Ishikawa (cell line): ENCODE data around the gene CZIB.

ENCODE experiments used
- CEBPB ChIP-seq: IDR thresholded peaks from 2 replicates; pipeline ENCODE4 v1.6.1; 2012
- CREB1 ChIP-seq: IDR thresholded peaks from 2 replicates; pipeline ENCODE4 v1.6.1; 2012; ENCODE audit warnings: low read depth
- EGR1 ChIP-seq: IDR thresholded peaks from 2 replicates; pipeline ENCODE4 v1.6.1; 2012
- EP300 ChIP-seq: IDR thresholded peaks from 2 replicates; pipeline ENCODE4 v1.6.1; 2012; ENCODE audit warnings: borderline replicate concordance
- FOXM1 ChIP-seq: IDR thresholded peaks from 2 replicates; pipeline ENCODE4 v1.6.1; 2012; ENCODE audit warnings: low read depth, borderline replicate concordance
- MAX ChIP-seq: IDR thresholded peaks from 2 replicates; pipeline ENCODE4 v1.6.1; 2012
- NFIC ChIP-seq: IDR thresholded peaks from 2 replicates; pipeline ENCODE4 v1.6.1; 2012
- RAD21 ChIP-seq: IDR thresholded peaks from 2 replicates; pipeline ENCODE4 v1.6.1; 2012; ENCODE audit warnings: low read depth
- TAF1 ChIP-seq: IDR thresholded peaks from 2 replicates; pipeline ENCODE4 v1.6.1; 2012; ENCODE audit warnings: low read depth, mild to moderate bottlenecking
- TCF12 ChIP-seq: IDR thresholded peaks from 2 replicates; pipeline ENCODE4 v1.6.1; 2012; ENCODE audit warnings: low read depth
- TEAD4 ChIP-seq: IDR thresholded peaks from 2 replicates; pipeline ENCODE4 v1.6.1; 2012
- YY1 ChIP-seq: IDR thresholded peaks from 2 replicates; pipeline ENCODE4 v1.6.1; 2012; ENCODE audit warnings: low read depth
- ZBTB7A ChIP-seq: IDR thresholded peaks from 2 replicates; pipeline ENCODE4 v1.6.1; 2012; ENCODE audit warnings: low read depth
- TF ChIP-seq, protein P1 (sequence below): IDR thresholded peaks from 2 replicates; pipeline ENCODE4 v1.6.1; 2012; ENCODE audit warnings: low read depth, mild to moderate bottlenecking
- TF ChIP-seq, protein P2 (sequence below): IDR thresholded peaks from 2 replicates; pipeline ENCODE4 v1.6.1; 2012

The CZIB gene

GRCh38 chr1:53183095-53183990, 37.1 kb downstream of the CZIB start:
- TF ChIP-seq ZBTB7A (no peak), EP300 (no peak), CREB1 (no peak), NFIC (no peak), TAF1 (no peak), FOXM1 (no peak), TCF12 (no peak), MAX (no peak), CEBPB (no peak), YY1 (no peak), TEAD4 (no peak), RAD21 (no peak), EGR1 (no peak)
- TF ChIP-seq, protein P1, sequence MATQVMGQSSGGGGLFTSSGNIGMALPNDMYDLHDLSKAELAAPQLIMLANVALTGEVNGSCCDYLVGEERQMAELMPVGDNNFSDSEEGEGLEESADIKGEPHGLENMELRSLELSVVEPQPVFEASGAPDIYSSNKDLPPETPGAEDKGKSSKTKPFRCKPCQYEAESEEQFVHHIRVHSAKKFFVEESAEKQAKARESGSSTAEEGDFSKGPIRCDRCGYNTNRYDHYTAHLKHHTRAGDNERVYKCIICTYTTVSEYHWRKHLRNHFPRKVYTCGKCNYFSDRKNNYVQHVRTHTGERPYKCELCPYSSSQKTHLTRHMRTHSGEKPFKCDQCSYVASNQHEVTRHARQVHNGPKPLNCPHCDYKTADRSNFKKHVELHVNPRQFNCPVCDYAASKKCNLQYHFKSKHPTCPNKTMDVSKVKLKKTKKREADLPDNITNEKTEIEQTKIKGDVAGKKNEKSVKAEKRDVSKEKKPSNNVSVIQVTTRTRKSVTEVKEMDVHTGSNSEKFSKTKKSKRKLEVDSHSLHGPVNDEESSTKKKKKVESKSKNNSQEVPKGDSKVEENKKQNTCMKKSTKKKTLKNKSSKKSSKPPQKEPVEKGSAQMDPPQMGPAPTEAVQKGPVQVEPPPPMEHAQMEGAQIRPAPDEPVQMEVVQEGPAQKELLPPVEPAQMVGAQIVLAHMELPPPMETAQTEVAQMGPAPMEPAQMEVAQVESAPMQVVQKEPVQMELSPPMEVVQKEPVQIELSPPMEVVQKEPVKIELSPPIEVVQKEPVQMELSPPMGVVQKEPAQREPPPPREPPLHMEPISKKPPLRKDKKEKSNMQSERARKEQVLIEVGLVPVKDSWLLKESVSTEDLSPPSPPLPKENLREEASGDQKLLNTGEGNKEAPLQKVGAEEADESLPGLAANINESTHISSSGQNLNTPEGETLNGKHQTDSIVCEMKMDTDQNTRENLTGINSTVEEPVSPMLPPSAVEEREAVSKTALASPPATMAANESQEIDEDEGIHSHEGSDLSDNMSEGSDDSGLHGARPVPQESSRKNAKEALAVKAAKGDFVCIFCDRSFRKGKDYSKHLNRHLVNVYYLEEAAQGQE = no peak
- TF ChIP-seq, protein P2, sequence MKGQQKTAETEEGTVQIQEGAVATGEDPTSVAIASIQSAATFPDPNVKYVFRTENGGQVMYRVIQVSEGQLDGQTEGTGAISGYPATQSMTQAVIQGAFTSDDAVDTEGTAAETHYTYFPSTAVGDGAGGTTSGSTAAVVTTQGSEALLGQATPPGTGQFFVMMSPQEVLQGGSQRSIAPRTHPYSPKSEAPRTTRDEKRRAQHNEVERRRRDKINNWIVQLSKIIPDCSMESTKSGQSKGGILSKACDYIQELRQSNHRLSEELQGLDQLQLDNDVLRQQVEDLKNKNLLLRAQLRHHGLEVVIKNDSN = no peak

DNA sequence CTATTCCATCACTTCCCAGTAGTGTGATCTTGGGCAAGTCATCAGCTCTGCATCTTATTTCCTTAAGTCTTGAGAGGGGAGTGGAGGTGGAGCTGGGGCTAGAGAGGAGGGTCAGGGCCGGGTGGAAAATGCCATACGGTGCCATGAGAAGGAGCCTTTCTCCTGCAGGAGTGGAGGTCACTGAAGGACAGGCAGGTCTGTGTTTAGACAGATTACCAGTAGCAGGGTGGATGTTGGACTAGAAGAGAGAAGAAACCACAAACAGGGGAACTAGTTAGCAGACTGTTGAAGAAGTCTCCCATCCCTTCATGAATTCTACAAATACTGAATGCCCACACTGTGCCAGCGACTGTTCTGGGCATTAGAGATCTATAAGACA, 37.7 kb downstream of the CZIB start:
- TF ChIP-seq EP300 (no peak), ZBTB7A (no peak), EGR1 (no peak), TCF12 (no peak), NFIC (no peak), FOXM1 (no peak), CEBPB (no peak), CREB1 (no peak), MAX (no peak), TEAD4 (no peak), YY1 (no peak), TAF1 (no peak), RAD21 (no peak)
- TF ChIP-seq, protein P2 = no peak
- TF ChIP-seq, protein P1 = no peak

GRCh38 chr1:53182111-53182593, 38.3 kb downstream of the CZIB start:
- TF ChIP-seq FOXM1 (no peak), MAX (peak; percentile 44; the same call in 1 of the 2 replicates), RAD21 (peak; percentile 71), YY1 (0 out of 2 replicates have a peak, but pooled peaks have one; percentile 19), TEAD4 (peak; percentile 99), TCF12 (no peak)

DNA sequence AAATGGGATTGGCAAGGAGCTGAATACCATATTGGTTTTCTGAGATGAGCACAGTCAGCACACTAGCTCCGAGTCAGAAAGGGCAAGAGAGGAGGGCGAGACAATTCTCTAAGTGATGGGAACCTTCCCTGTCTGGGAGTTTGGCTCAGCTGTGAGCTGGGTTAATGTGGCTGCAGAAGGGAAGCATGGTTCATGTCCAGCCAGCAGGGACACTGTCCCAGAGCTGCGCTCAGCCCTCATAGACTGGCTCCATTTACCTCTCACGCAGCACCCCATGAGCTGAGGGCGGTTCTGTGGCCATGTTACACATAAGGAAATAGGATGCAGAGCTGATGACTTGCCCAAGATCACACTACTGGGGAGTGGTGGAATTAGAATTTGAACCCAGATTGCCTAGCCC, 39.5 kb downstream of the CZIB start:
- TF ChIP-seq EGR1 = no peak
- TF ChIP-seq EP300 = no peak
- no peak for TF ChIP-seq TEAD4
- no peak for TF ChIP-seq CREB1

- no peak for TF ChIP-seq MAX
These were observed 40.2 kb downstream of the CZIB start for GRCh38 chr1:53180226-53180625.
